ENCODE measurements around the gene PALD1. TPM values are rescaled to one million over a fixed set of nuclear protein-coding genes. Genes with fewer than 3 reads are reported as not detected.

Gene PALD1
- total and polyA plus RNA-seq, 2 of the 4 experiments (the other 2 are of a cell fraction), result 0.12 to 0.18 TPM

GRCh38 chr10:70476249-70477035, 2.1 kb upstream of the PALD1 start:
- Histone ChIP-seq H3K9me3 (ENCODE audit: control insufficient read depth, insufficient read depth, low read length) (no peaks in the 10 kb centered on the region), H3K27ac (ENCODE audit: insufficient read depth, low read length) (no peak overlapping the region), H3K14ac (replicated peaks; ENCODE audit: low read depth, low read length) (no peak overlapping the region), H3K18ac (ENCODE audit: low read depth, low read length) (no peak overlapping the region), H4K8ac (ENCODE audit: low read depth in 2 of 2, low read length in 2 of 2) (no peak overlapping the region), H3K27me3 (ENCODE audit: control insufficient read depth, insufficient read depth, low read length) (peaks cover 82% of the 10 kb centered on the region), H2BK20ac (ENCODE audit: low read depth, low read length) (no peak overlapping the region), H3K9ac (ENCODE audit: low read depth, low read length) (no peak overlapping the region), H2AK5ac (ENCODE audit: low read depth, low read length) (no peak overlapping the region), H2BK15ac (ENCODE audit: low read depth, low read length) (no peak overlapping the region), H2BK120ac (ENCODE audit: low read depth, low read length) (no peak overlapping the region), H3K4me1 (ENCODE audit: control insufficient read depth, insufficient read depth, low read length) (no peaks in the 10 kb centered on the region), H3K79me1 (ENCODE audit: low read depth in 1 of 2, low read length in 2 of 2) (no peaks in the 10 kb centered on the region), H3K36me3 (ENCODE audit: control insufficient read depth, insufficient read depth, low read length) (no peaks in the 10 kb centered on the region), H4K20me1 (ENCODE audit: insufficient read depth, low read length) (no peaks in the 10 kb centered on the region), H4K91ac (ENCODE audit: insufficient read depth, low read depth, low read length) (no peak overlapping the region), H3K4me3 (ENCODE audit: insufficient read depth, low read depth, low read length) (no peak overlapping the region), H2AK9ac (replicated peaks; ENCODE audit: low read depth, low read length, poor library complexity) (no peak overlapping the region), H2AFZ (replicated peaks; ENCODE audit: low read length, poor library complexity) (no peak overlapping the region), H3K23ac (ENCODE audit: low read depth, low read length) (no peak overlapping the region), H3K56ac (ENCODE audit: extremely low read depth, insufficient read depth, low read length) (no peak overlapping the region), H3K4me2 (ENCODE audit: low read depth, low read length) (no peak overlapping the region), H3K4ac (ENCODE audit: low read depth, low read length) (no peak overlapping the region), H4K5ac (ENCODE audit: low read depth, low read length) (no peak overlapping the region), H3K9me1 (ENCODE audit: insufficient read depth, low read length) (no peaks in the 10 kb centered on the region), H2BK5ac (ENCODE audit: low read depth, low read length, poor library complexity, severe bottlenecking) (no peak overlapping the region)
- no peak for TF ChIP-seq FOS (IDR thresholded peaks at IDR 0.05; ENCODE audit: low read depth, low read length)
- WGBS, 2 experiments (ENCODE audit: extremely low coverage in 2 of 2, insufficient read length in 1 of 2), result 33% methylated on average over 1 of the region's 7 CpGs; no CpG with 5 or more reads in 1 of the 2 experiments
- in situ Hi-C loops (cut with MboI; ENCODE audit: low sequenced_read_pairs), result no loop called here
- ChIA-PET POLR2A (ENCODE audit: unreplicated experiment) (no interaction called here), CTCF (no interaction called here)
- dilution Hi-C loops (cut with HindIII; ENCODE audit: low sequenced_read_pairs, unreplicated experiment), result no loop called here
- intact Hi-C loops (cut with micrococcal nuclease), result no loop called here
- no peak for DNase-seq
- BruUV-seq (replicated peaks), result no TSS peak
- no peak for ATAC-seq (ENCODE audit: low read depth)

Measured in IMR-90 (cell line).